MM.1S (cell line): ENCODE results near the gene CTDSP2.

Source experiments
- CTCF ChIP-seq: fragments of 300-600 bp; sonication (generic); IDR thresholded peaks from 2 replicates; pipeline ENCODE4 v1.5.1; 2016; ENCODE audit warnings: antibody characterized with exemption, low read length, mixed read lengths
- EZH2 ChIP-seq: fragments of 300-600 bp; sonication (generic); optimal IDR thresholded peaks from 2 replicates; pipeline ENCODE3; 2017; ENCODE audit warnings: low read depth, mild to moderate bottlenecking, antibody characterized with exemption, low read length, mixed read lengths
- EZH2phosphoT487 ChIP-seq: fragments of 300-600 bp; sonication (generic); IDR thresholded peaks from 2 replicates; pipeline ENCODE4 v1.6.1; 2018; ENCODE audit warnings: antibody characterized with exemption, low read length

GRCh38 chr12:57829025-57829777 lies 17.3 kb downstream of the CTDSP2 start:
- TF ChIP-seq EZH2 (no peak), CTCF (no peak), EZH2phosphoT487 (no peak)
